GM12801 (cell line): ENCODE data around the gene IL17REL.

ENCODE experiments used
- CTCF ChIP-seq: IDR thresholded peaks from one replicate; pipeline ENCODE4 v1.5.1; 2011; ENCODE audit warnings: control low read depth; ENCODE audit not compliant: insufficient read length; ENCODE audit errors: extremely low read depth

IL17REL gene

DNA sequence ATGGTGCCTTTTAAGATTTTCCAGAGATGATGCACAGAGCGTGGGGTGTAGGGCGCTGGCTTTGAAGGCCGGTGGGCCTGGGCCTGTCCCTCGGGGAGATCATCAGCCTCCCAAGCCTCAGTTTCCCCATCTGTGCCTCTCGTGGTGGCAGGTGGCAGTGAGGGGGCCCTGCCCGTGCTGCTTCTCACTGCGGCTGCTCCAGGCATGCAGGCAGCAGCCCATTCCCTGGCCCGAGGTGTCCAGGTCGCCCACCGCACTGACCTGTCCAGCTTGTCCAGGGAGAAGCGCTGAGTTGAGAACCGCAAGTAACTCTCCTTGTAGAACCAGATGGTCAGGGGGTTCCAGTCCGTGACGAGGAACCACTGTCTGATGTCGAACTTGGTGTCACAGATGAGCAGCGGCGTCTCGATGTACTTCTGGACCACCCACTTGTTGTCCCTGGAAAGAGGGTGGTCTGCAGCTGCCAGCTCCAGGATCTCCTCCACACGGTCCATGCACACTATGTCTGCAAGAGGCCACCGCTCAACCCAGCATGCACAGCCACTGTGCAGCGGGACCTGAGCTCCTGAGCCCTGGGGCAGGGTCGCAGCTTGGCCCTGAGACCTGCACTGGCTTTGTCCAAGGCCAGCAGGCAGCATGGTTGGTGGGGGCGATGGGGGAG, 20.5 kb upstream of the IL17REL start:
- no peak for TF ChIP-seq CTCF

GRCh38 chr22:50032109-50032871, 19.7 kb upstream of the IL17REL start:
- no peak for TF ChIP-seq CTCF

DNA sequence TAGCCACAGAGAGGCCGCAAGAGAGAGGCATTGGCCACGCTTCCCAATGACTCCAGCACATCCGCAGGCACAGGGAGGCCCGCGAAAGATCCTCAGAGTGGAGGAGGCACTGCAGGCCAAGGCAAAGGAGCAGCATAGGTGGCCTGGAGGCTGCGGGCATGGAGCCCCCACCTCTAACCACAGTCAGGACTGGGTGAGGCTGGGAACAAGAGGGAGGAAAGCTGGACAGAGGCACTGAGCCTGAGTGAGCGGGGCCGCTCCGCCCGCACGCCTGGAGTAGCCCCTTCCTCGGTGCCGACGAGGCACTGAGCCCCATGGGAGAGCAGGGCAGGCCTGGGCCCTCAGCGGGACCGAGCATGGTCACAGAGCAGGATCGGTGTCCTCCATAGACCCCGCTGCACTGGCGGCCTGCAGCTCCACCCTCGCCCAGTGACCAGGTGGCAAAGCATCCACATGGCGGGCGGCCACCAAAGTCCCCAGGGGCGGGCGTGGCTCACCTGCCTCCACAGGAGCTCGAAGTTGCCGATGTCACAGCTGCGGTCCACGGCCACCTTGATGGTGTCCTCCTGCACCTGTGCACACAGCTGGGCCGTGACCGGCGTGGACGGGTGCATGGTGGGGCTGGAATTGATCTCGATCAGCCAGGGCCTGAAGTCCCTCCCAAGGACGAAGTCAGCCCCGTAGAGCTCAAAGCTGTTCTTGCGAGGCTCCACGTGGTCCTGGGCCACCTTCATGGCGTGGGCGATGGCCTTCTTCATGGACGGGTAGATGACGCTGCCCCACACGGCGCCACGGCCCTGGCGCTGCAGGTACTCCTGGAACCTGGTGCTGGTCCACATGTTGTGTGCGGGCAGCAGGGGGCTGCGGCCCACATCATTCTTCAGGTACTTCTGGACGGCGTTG, 18.9 kb upstream of the IL17REL start:
- no peak for TF ChIP-seq CTCF

- TF ChIP-seq CTCF: no peak
Measured at GRCh38 chr22:50030297-50031188, 18.0 kb upstream of the IL17REL start.

DNA sequence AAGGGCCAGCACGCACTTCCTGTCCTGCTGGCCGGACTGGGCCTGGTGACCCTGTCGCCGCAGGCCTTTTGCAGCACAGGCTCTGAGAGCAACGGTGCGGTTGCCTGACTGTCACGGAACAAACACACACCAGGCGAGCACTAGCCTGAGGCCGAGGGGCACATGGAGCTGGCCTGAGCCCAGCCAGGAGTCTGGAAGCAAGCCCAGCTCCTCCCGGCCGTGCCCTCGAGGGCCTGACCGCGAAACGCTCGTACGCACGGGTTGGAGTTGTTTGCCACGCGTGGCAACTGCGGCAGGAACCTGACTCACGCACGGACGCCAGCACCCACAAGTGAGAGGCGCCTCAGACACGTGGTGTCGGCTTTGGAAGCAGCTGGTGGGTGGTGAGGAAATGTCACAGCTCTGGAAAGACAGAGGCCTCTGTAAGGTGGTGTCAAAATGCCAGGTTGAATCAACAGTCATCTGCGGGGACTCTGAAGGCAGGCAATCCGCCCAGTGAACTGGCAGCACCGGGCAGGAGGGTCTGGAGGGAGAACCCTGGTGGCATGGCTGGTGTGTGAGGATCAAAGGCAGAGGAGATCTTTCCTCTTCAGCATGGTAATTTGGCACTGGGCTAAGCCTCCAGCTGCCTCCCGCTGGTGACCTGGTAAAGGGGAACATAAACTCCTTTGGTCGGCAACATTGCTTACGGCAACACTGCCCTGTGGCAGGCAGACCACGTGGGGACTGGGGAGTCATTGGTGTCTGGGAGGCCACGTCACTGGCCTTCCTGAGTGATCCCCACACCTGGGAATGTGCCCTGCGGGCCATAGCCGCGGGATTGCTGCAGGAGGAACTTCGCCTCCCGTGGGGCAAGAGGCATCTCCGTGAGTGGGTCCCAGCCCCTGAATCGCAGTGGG, 15.3 kb upstream of the IL17REL start:
- TF ChIP-seq CTCF: no peak

DNA sequence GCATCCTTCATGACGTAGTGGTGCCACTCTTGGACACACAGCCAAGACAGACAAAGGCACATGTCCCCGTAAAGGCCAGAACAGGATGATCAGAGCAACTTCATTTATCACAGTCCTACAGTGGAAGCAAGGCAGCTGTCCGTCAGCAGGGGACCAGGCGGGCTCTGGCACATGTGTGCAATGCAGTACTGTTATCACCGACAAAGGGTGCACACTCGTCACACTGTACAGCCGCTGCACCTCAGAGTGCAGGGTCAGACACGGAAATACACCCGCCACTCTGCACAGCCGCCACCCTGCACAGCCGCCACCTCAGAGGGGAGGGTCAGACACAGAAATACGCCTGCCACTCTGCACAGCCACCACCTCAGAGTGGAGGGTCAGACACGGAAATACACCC, 13.4 kb upstream of the IL17REL start:
- TF ChIP-seq CTCF: no peak
